Breast epithelium (tissue), 3 donors: ENCODE data around the gene LRRC34.

Experiments
- POLR2A ChIP-seq: fragments of 450-650 bp; IDR thresholded peaks from one replicate; pipeline ENCODE4 v1.6.1; 2016; ENCODE audit warnings: antibody characterized with exemption, mild to moderate bottlenecking, moderate library complexity
- TF ChIP-seq, protein P1 (sequence below), 3 donors: fragments of 450-650 bp; IDR thresholded peaks; one replicate each; pipeline ENCODE4 v1.5.1; 2016 to 2017; ENCODE audit warnings: antibody characterized with exemption in 3 of 3, mild to moderate bottlenecking in 3 of 3, moderate library complexity in 3 of 3

DNA sequence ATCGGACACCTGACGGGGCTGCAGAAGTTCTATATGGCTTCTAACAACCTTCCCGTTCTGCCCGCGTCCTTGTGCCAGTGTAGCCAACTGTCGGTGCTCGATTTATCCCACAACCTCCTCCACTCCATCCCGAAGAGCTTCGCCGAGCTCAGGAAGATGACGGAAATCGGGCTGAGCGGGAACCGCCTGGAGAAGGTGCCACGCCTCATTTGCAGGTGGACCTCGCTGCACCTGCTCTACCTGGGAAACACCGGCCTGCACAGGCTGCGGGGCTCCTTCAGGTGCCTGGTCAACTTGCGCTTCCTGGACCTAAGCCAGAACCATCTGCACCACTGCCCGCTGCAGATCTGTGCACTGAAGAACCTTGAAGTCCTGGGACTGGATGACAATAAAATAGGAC, 9.8 kb upstream of the LRRC34 start:
- TF ChIP-seq, protein P1, sequence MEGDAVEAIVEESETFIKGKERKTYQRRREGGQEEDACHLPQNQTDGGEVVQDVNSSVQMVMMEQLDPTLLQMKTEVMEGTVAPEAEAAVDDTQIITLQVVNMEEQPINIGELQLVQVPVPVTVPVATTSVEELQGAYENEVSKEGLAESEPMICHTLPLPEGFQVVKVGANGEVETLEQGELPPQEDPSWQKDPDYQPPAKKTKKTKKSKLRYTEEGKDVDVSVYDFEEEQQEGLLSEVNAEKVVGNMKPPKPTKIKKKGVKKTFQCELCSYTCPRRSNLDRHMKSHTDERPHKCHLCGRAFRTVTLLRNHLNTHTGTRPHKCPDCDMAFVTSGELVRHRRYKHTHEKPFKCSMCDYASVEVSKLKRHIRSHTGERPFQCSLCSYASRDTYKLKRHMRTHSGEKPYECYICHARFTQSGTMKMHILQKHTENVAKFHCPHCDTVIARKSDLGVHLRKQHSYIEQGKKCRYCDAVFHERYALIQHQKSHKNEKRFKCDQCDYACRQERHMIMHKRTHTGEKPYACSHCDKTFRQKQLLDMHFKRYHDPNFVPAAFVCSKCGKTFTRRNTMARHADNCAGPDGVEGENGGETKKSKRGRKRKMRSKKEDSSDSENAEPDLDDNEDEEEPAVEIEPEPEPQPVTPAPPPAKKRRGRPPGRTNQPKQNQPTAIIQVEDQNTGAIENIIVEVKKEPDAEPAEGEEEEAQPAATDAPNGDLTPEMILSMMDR (IDR thresholded peaks at IDR 0.05) = no peak
- no peak for TF ChIP-seq POLR2A
